GM12892 (cell line): ENCODE measurements around the gene EXOC6B.

Experiments used
- DNase-seq: peaks from one replicate; pipeline ENCODE4 v3.0.0; 2011; ENCODE audit not compliant: insufficient read length
- FAIRE-seq: peaks from 2 replicates; lab custom pipeline; 2011; peaks lifted over from hg19 to GRCh38; lab: Jason Lieb, UNC
- POLR2A ChIP-seq: IDR thresholded peaks from 2 replicates; pipeline ENCODE4 v1.6.1; 2011; ENCODE audit warnings: low read depth, low read length, control low read depth
- POLR2AphosphoS5 ChIP-seq: IDR thresholded peaks from 2 replicates; pipeline ENCODE4 v1.6.1; 2011; ENCODE audit warnings: low read depth, low read length, control low read depth
- TAF1 ChIP-seq: IDR thresholded peaks from 2 replicates; pipeline ENCODE4 v1.6.1; 2011; ENCODE audit warnings: low read depth, mild to moderate bottlenecking, control low read depth, low read length, borderline replicate concordance

Gene EXOC6B

GRCh38 chr2:72750466-72750865, 75.4 kb downstream of the EXOC6B start:
- no peak for DNase-seq
- TF ChIP-seq POLR2AphosphoS5 (no peak), TAF1 (no peak), POLR2A (no peak)
- FAIRE-seq = no peak

GRCh38 chr2:72747344-72747743, 78.5 kb downstream of the EXOC6B start:
- no peak for DNase-seq
- TF ChIP-seq TAF1 (no peak), POLR2AphosphoS5 (no peak), POLR2A (no peak)

GRCh38 chr2:72745679-72746368, 80.0 kb downstream of the EXOC6B start:
- peak; percentile 24 for FAIRE-seq
- DNase-seq = no peak

More at GRCh38 chr2:72747344-72747743, 78.5 kb downstream of the EXOC6B start:
- FAIRE-seq = no peak

GRCh38 chr2:72744049-72744448, 81.8 kb downstream of the EXOC6B start:
- DNase-seq (no peak), FAIRE-seq (no peak)
- TF ChIP-seq POLR2A (no peak), POLR2AphosphoS5 (no peak), TAF1 (no peak)

More at GRCh38 chr2:72745679-72746368, 80.0 kb downstream of the EXOC6B start:
- TF ChIP-seq POLR2AphosphoS5 = no peak
- TF ChIP-seq POLR2A = no peak
- no peak for TF ChIP-seq TAF1

- TF ChIP-seq POLR2A = no peak
- TF ChIP-seq TAF1 = no peak
- TF ChIP-seq POLR2AphosphoS5 = no peak
- FAIRE-seq (no peak), DNase-seq (no peak)
Measured at GRCh38 chr2:72743481-72743880, 82.4 kb downstream of the EXOC6B start.

- DNase-seq = no peak
- FAIRE-seq = no peak
- TF ChIP-seq TAF1 (no peak), POLR2AphosphoS5 (no peak), POLR2A (no peak)
Measured at GRCh38 chr2:72738096-72738495, 87.7 kb downstream of the EXOC6B start.

- FAIRE-seq (peak; percentile 33), DNase-seq (no peak)
- TF ChIP-seq TAF1 (no peak), POLR2A (no peak), POLR2AphosphoS5 (no peak)
Measured at GRCh38 chr2:72734432-72734831, 91.4 kb downstream of the EXOC6B start.

GRCh38 chr2:72731116-72731515, 94.7 kb downstream of the EXOC6B start:
- DNase-seq (no peak), FAIRE-seq (no peak)

GRCh38 chr2:72727356-72727755, 98.5 kb downstream of the EXOC6B start:
- DNase-seq = no peak
- TF ChIP-seq POLR2AphosphoS5 (no peak), TAF1 (no peak), POLR2A (no peak)
- FAIRE-seq = no peak

More at GRCh38 chr2:72731116-72731515, 94.7 kb downstream of the EXOC6B start:
- TF ChIP-seq TAF1 (no peak), POLR2A (no peak), POLR2AphosphoS5 (no peak)

- FAIRE-seq = no peak
- no peak for TF ChIP-seq TAF1
- TF ChIP-seq POLR2AphosphoS5 = no peak
- TF ChIP-seq POLR2A = no peak
- no peak for DNase-seq
Measured at GRCh38 chr2:72723769-72724370, 102.0 kb downstream of the EXOC6B start.

- TF ChIP-seq POLR2A = no peak
- TF ChIP-seq POLR2AphosphoS5 = no peak
- no peak for TF ChIP-seq TAF1
- no peak for FAIRE-seq
- no peak for DNase-seq
Measured at GRCh38 chr2:72722492-72723070, 103.3 kb downstream of the EXOC6B start.
